Glomerular endothelial cell (primary cell): ENCODE data around the gene POLN. TPM values are rescaled to one million over a fixed set of nuclear protein-coding genes. Genes with fewer than 3 reads are reported as not detected.
"Not testable (repeated sequence)": the region's sequence is repeated elsewhere in the genome, so short reads cannot be mapped to it uniquely, and the experiment has no call there.

Experiments used
- DNase-seq: peaks from one replicate; pipeline ENCODE4 v3.0.0-alpha.2; 2011; ENCODE audit warnings: low read depth, low spot score; ENCODE audit errors: extremely low read depth
- total RNA-seq: library from RNA; depleted of rRNA; stranded (reverse); fragments of >200 nt; gene quantifications from 2 replicates; pipeline ENCODE4 v1.2.3, GENCODE V29; 2015

The POLN gene
- total RNA-seq, 1 donor from 2014 or later = 1.6 TPM

- no peak for DNase-seq
Observed at GRCh38 chr4:2045518-2045951, 196.4 kb downstream of the POLN start.

GRCh38 chr4:2044542-2045517 is 197.1 kb downstream of the POLN start:
- DNase-seq = no peak

GRCh38 chr4:2044119-2044485 is 197.8 kb downstream of the POLN start:
- DNase-seq = no peak

- DNase-seq = no peak
Observed at GRCh38 chr4:2043396-2044118, 198.4 kb downstream of the POLN start.

GRCh38 chr4:2042947-2043395 is 198.9 kb downstream of the POLN start:
- no peak for DNase-seq

- DNase-seq = no peak
Observed at GRCh38 chr4:2042204-2042946, 199.5 kb downstream of the POLN start.

- no peak for DNase-seq
Observed at GRCh38 chr4:2041239-2042130, 200.4 kb downstream of the POLN start.

GRCh38 chr4:2040391-2041238 is 201.3 kb downstream of the POLN start:
- no peak for DNase-seq

GRCh38 chr4:2036866-2037265 is 205.1 kb downstream of the POLN start:
- no peak for DNase-seq

- DNase-seq = no peak
Observed at GRCh38 chr4:2036327-2036726, 205.6 kb downstream of the POLN start.

GRCh38 chr4:2031161-2031560 is 210.8 kb downstream of the POLN start:
- DNase-seq = not testable (repeated sequence)

GRCh38 chr4:2027120-2027519 is 214.8 kb downstream of the POLN start:
- not testable (repeated sequence) for DNase-seq

- no peak for DNase-seq
Observed at GRCh38 chr4:2025817-2026216, 216.1 kb downstream of the POLN start.

- no peak for DNase-seq
Observed at GRCh38 chr4:2024683-2025082, 217.2 kb downstream of the POLN start.

Other genes starting within 250 kb of the POLN start
- 14.7 and 21.8 TPM in 2 replicates for gene NELFA, start 233.1 kb downstream of the POLN start, total RNA-seq
- 0.05 TPM in 1 of 2 replicates, not detected in the other for gene NAT8L, start 182.8 kb downstream of the POLN start, total RNA-seq
- gene HAUS3, start within 50 bp of the POLN start, total RNA-seq = 7.4 and 16.7 TPM in 2 replicates
- 115 and 122 TPM in 2 replicates for gene MXD4, start 20.0 kb upstream of the POLN start, total RNA-seq
- gene ZFYVE28, start 176.5 kb upstream of the POLN start, total RNA-seq = 8.1 and 11.3 TPM in 2 replicates
- gene CFAP99, start 176.8 kb upstream of the POLN start, total RNA-seq = not detected in 2 replicates
- gene RNF4, start 227.0 kb upstream of the POLN start, total RNA-seq = 59.9 and 65.5 TPM in 2 replicates